ENCODE data around the gene YDJC. TPM values are rescaled to one million over a fixed set of nuclear protein-coding genes. Genes with fewer than 3 reads are reported as not detected.

Gene YDJC
- total RNA-seq, 1 donor from 2014 or later = 27.4 TPM

- DNase-seq (ENCODE audit: low spot score) = no peak
These were observed 50.4 kb downstream of the YDJC start for GRCh38 chr22:21579474-21579851.

Other genes starting within 250 kb of the YDJC start
- gene RIMBP3B, start 246.3 kb downstream of the YDJC start, total RNA-seq = 1.0 TPM
- gene HIC2, start 212.7 kb downstream of the YDJC start, total RNA-seq = 4.5 TPM
- 2.8 TPM for gene TMEM191C, start 162.6 kb downstream of the YDJC start, total RNA-seq
- 0.26 TPM for gene RIMBP3C, start 78.6 kb downstream of the YDJC start, total RNA-seq
- 55.4 TPM for gene UBE2L3, start 62.3 kb downstream of the YDJC start, total RNA-seq
- 0.37 TPM for gene CCDC116, start 2.7 kb upstream of the YDJC start, total RNA-seq
- gene SDF2L1, start 12.3 kb upstream of the YDJC start, total RNA-seq = 61.4 TPM
- 46.6 TPM for gene PPIL2, start 36.0 kb upstream of the YDJC start, total RNA-seq
- gene YPEL1, start 105.8 kb upstream of the YDJC start, total RNA-seq = 10.0 TPM
- 131 TPM for gene MAPK1, start 237.6 kb upstream of the YDJC start, total RNA-seq

All from mucosa of gallbladder (tissue), 1 donor.